ENCODE data around the gene PDCD1. TPM values are rescaled to one million over a fixed set of nuclear protein-coding genes. Genes with fewer than 3 reads are reported as not detected.
"Not testable (repeated sequence)": the region's sequence is repeated elsewhere in the genome, so short reads cannot be mapped to it uniquely, and the experiment has no call there.

PDCD1 gene
- total RNA-seq (0.87 and 1.3 TPM in 2 replicates), polyA plus RNA-seq (0.28 and 0.29 TPM in 2 replicates), polyA minus RNA-seq (0.34 and 1.2 TPM in 2 replicates)
- total RNA-seq (2013): 0.26 TPM

- peak; percentile 51 for ATAC-seq (ENCODE audit: low read depth)
Observed at GRCh38 chr2:241858206-241859016, at the start of gene PDCD1. PDCD1 (minus strand) TSS chr2:241858894; CDS start chr2:241858838, 56 bp downstream.

GRCh38 chr2:241907831-241908230, 49.1 kb upstream of the PDCD1 start:
- POLR2A ChIA-PET; H3K27ac Mint-ChIP-seq; CTCF ChIA-PET; H3K4me1 ChIP-seq (ENCODE audit: control insufficient read depth in 2 of 2, insufficient read depth in 2 of 2, low read length in 2 of 2); intact Hi-C loops (cut with micrococcal nuclease); ATAC-seq (ENCODE audit: low read depth); H3K9ac ChIP-seq (ENCODE audit: low read length); H2AFZ ChIP-seq (ENCODE audit: insufficient read depth, low read depth, low read length, poor library complexity, severe bottlenecking); H3K27me3 Mint-ChIP-seq; H3K27ac ChIP-seq (ENCODE audit: low read length in 2 of 2); H3K9me3 Mint-ChIP-seq (ENCODE audit: insufficient read depth); H3K4me3 Mint-ChIP-seq; H3K4me2 ChIP-seq (replicated peaks; ENCODE audit: low read depth, low read length, poor library complexity, severe bottlenecking); H3K27me3 ChIP-seq (replicated peaks in 1 of 4; ENCODE audit: control extremely low read depth in 1 of 4, control insufficient read depth in 3 of 4, insufficient read depth in 4 of 4, low read length in 3 of 4); H3K4me1 Mint-ChIP-seq; H3K9me3 ChIP-seq (ENCODE audit: control extremely low read depth in 1 of 3, control insufficient read depth in 2 of 3, insufficient read depth in 1 of 3, low read length in 2 of 3); DNase-seq; H3K4me3 ChIP-seq (ENCODE audit: control extremely low read depth in 1 of 5, extremely low read depth in 1 of 5, insufficient read depth in 1 of 5, low read depth in 2 of 5, low read length in 4 of 5): not testable (repeated sequence)
- Histone ChIP-seq H3K79me2 (ENCODE audit: control insufficient read depth, insufficient read depth, low read length) (peaks cover 41% of the 10 kb centered on the region), H4K20me1 (ENCODE audit: control insufficient read depth, insufficient read depth, low read length, poor library complexity, severe bottlenecking) (peaks cover 56% of the 10 kb centered on the region), H3K36me3 (replicated peaks in 1 of 2; ENCODE audit: control extremely low read depth in 1 of 2, control insufficient read depth in 1 of 2, extremely low read depth in 1 of 2, insufficient read depth in 2 of 2, low read length in 1 of 2) (peaks cover 0 to 36% of the 10 kb centered on the region in 2 experiments)
- 96% methylated on average over 4 of the region's 7 CpGs for WGBS (ENCODE audit: insufficient coverage)

More at GRCh38 chr2:241858206-241859016, at the start of gene PDCD1:
- H3K36me3 ChIP-seq (replicated peaks in 1 of 2; ENCODE audit: control extremely low read depth in 1 of 2, control insufficient read depth in 1 of 2, extremely low read depth in 1 of 2, insufficient read depth in 2 of 2, low read length in 1 of 2): no peaks in the 10 kb centered on the region
- H3K4me1 ChIP-seq (ENCODE audit: control insufficient read depth in 2 of 2, insufficient read depth in 2 of 2, low read length in 2 of 2): peaks cover 24 to 40% of the 10 kb centered on the region in 2 donors
- H3K4me3 ChIP-seq (ENCODE audit: control extremely low read depth in 1 of 5, extremely low read depth in 1 of 5, insufficient read depth in 1 of 5, low read depth in 2 of 5, low read length in 4 of 5): peak within 1 kb of the TSS in 3 of 5 experiments; percentile 15 to 52 (median 21)
- peaks cover 0 to 29% (median 12%) of the 10 kb centered on the region in 4 experiments for H3K27me3 ChIP-seq (replicated peaks in 1 of 4; ENCODE audit: control extremely low read depth in 1 of 4, control insufficient read depth in 3 of 4, insufficient read depth in 4 of 4, low read length in 3 of 4)
- TF ChIP-seq EZH2 (IDR thresholded peaks at IDR 0.05; ENCODE audit: borderline replicate concordance, insufficient read depth, low read depth, low read length, poor library complexity, severe bottlenecking): no peak
- no peak for TF ChIP-seq CTCF (IDR thresholded peaks at IDR 0.05)
- Mint-ChIP-seq H3K27me3 (peaks cover 13% of the 10 kb centered on the region), H3K4me3 (peak within 1 kb of the TSS; percentile 81), H3K4me1 (peaks cover 31% of the 10 kb centered on the region), H3K9me3 (ENCODE audit: insufficient read depth) (no peaks in the 10 kb centered on the region), H3K27ac (peak within 1 kb of the TSS; percentile 88)
- intact Hi-C loops (cut with micrococcal nuclease): loop anchor here (1.0 kb wide), 1 partner anchor 14 kb away; no protein-coding TSS in a partner anchor
- CTCF ChIA-PET: no interaction called here
- H4K20me1 ChIP-seq (ENCODE audit: control insufficient read depth, insufficient read depth, low read length, poor library complexity, severe bottlenecking): no peaks in the 10 kb centered on the region
- peak; percentile 47 for DNase-seq
- peak within 1 kb of the TSS; percentile 20 for H2AFZ ChIP-seq (ENCODE audit: insufficient read depth, low read depth, low read length, poor library complexity, severe bottlenecking)
- WGBS (ENCODE audit: insufficient coverage): 89% methylated on average over 20 of the region's 28 CpGs
- no peaks in the 10 kb centered on the region for H3K79me2 ChIP-seq (ENCODE audit: control insufficient read depth, insufficient read depth, low read length)
- peaks cover 0 to 5% (median 0%) of the 10 kb centered on the region in 3 donors for H3K9me3 ChIP-seq (ENCODE audit: control extremely low read depth in 1 of 3, control insufficient read depth in 2 of 3, insufficient read depth in 1 of 3, low read length in 2 of 3)
- peak within 1 kb of the TSS; percentile 32 for H3K9ac ChIP-seq (ENCODE audit: low read length)
- peak within 1 kb of the TSS; percentile 74 for H3K4me2 ChIP-seq (replicated peaks; ENCODE audit: low read depth, low read length, poor library complexity, severe bottlenecking)
- H3K27ac ChIP-seq (ENCODE audit: low read length in 2 of 2): peak within 1 kb of the TSS; percentile 28 to 44
- POLR2A ChIA-PET: interaction anchor here (1.3 to 1.5 kb wide), 2 partner anchors 10 to 14 kb away, joined by 3 to 8 read pairs; no protein-coding TSS in a partner anchor
